AG09319 (cell line): ENCODE data around the gene EFCAB12.

Experiments
- DNase-seq: peaks from one replicate; pipeline ENCODE4 v3.0.0-alpha.2; 2010; ENCODE audit warnings: low read depth; ENCODE audit errors: extremely low read depth
- TF ChIP-seq, protein P1 (sequence below): IDR thresholded peaks from 2 replicates; pipeline ENCODE4 v1.5.1; 2011; ENCODE audit warnings: low read depth, mild to moderate bottlenecking, inconsistent platforms, low read length, moderate library complexity

Gene EFCAB12

DNA sequence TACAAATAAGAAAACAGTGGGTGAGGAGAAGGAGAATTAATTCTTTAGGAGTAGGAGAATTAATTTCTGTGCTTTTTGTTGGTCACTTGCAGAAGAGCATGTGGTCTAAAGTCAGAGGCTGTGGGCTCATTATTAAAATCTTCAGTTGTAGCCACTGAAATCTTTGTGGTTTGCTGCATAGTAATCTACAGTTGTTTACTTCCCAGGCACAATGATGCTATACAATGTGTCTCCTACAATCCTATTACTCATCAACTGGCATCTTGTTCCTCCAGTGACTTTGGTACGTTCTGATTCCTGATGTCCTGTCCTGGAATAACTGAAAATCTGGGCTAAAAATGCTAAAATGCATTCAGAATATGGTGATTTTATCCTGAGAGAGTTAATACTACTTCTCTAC is 32.6 kb upstream of the EFCAB12 start:
- TF ChIP-seq, protein P1, sequence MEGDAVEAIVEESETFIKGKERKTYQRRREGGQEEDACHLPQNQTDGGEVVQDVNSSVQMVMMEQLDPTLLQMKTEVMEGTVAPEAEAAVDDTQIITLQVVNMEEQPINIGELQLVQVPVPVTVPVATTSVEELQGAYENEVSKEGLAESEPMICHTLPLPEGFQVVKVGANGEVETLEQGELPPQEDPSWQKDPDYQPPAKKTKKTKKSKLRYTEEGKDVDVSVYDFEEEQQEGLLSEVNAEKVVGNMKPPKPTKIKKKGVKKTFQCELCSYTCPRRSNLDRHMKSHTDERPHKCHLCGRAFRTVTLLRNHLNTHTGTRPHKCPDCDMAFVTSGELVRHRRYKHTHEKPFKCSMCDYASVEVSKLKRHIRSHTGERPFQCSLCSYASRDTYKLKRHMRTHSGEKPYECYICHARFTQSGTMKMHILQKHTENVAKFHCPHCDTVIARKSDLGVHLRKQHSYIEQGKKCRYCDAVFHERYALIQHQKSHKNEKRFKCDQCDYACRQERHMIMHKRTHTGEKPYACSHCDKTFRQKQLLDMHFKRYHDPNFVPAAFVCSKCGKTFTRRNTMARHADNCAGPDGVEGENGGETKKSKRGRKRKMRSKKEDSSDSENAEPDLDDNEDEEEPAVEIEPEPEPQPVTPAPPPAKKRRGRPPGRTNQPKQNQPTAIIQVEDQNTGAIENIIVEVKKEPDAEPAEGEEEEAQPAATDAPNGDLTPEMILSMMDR = no peak
- no peak for DNase-seq

- TF ChIP-seq, protein P1 = no peak
- DNase-seq = no peak
These were observed 32.1 kb upstream of the EFCAB12 start for GRCh38 chr3:129460572-129460971.

- TF ChIP-seq, protein P1 = no peak
- DNase-seq = no peak
These were observed 31.7 kb upstream of the EFCAB12 start for GRCh38 chr3:129460155-129460554.

DNA sequence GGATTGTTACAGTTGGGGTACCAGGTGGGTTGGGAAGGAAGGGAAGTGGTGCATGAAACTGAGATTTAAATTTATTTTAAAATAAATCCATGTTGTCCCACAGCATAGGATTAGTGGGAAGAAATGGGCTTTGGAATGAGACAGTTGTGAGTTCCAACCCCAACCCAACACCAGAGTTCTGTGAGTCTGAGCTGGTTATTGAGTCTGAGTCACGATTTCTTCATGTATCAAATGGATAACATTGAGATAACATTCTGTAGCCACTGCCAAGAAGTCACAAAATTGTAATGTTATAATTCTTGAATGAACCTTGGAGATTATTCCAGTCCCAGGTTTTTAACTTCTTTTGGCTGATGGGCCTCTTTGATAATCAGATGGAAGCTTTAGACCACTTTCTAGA is 25.3 kb upstream of the EFCAB12 start:
- no peak for DNase-seq
- TF ChIP-seq, protein P1 = no peak

GRCh38 chr3:129449279-129450115 is 21.1 kb upstream of the EFCAB12 start:
- TF ChIP-seq, protein P1 = no peak
- DNase-seq = no peak

- TF ChIP-seq, protein P1 = no peak
- no peak for DNase-seq
These were observed 19.9 kb upstream of the EFCAB12 start for GRCh38 chr3:129448186-129448895.

GRCh38 chr3:129446926-129447325 is 18.5 kb upstream of the EFCAB12 start:
- no peak for DNase-seq
- TF ChIP-seq, protein P1 = no peak
